Superior temporal gyrus (tissue), 1 donor: Measurements from ENCODE around the gene PHYHIPL.
"Not testable (repeated sequence)": the region's sequence is repeated elsewhere in the genome, so short reads cannot be mapped to it uniquely, and the experiment has no call there.

Experiments used
- DNase-seq: peaks from one replicate; pipeline ENCODE4 v3.0.0-alpha.2; 2016; ENCODE audit errors: extremely low spot score

Gene PHYHIPL

DNA sequence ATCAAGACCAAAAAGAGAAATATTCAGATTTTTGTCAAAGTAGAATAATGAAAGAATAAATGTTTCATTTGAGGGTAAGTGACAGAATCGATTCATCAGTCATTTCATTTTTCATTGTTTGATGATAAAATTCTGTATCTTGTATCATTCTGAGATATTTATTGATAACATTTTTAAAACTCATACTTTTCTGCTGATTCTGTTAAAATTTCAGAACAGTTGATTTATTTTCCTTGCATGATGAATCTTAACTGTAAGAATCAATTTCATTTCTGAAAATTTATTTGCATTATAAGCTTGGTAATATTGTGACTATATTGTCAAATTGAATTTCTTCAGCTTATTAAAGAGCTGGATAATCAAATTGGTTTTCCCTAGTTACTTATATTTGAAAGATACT, 13.9 kb downstream of the PHYHIPL start:
- DNase-seq = peak; percentile 8

DNA sequence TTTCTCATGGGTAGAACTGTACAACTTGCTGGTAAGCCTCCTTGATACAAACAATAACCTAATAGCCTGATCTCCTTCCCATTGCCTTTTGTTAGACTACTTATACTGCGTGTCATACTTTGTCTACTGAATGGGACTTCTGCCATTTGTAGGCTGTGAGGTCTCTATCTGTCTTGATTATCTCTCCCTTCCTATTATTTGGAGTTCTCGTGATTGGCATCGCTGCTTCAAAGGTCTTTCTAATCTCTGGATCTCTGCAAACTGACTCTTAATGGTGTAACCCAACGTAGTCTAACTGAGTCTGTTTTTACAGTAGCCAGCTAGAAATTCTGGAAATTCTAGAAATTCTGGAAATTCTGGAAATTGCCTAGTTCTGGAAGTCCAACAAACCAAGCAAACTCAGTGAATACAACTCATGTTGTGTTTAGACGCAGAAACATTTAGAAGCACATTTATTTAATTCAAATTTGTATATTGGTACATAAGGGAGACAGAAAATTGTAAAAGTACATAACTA, 29.8 kb downstream of the PHYHIPL start:
- DNase-seq = no peak

DNA sequence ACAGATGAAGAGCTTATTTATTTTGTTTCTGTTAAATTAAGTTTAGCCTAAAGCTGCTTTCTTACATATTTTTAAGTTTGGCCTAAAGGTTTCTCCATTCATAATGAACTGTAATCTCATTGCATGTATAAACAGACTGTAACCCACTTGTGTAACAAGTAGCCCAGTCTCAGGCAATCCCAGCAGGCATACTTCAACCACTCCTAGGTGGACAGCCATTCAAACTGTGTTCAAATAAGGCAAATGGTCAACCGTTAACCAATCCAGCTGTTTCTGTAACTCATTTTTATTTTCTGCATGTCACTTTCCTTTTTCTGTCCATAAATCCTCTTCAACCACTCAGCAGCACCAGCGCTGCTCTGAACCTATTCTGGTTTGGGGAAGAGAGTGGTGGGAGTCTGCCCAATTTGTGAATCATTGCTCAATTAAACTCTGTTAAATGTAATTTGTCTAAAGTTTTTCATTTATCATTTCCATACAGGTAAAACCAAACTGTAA, 35.9 kb downstream of the PHYHIPL start:
- no peak for DNase-seq

DNA sequence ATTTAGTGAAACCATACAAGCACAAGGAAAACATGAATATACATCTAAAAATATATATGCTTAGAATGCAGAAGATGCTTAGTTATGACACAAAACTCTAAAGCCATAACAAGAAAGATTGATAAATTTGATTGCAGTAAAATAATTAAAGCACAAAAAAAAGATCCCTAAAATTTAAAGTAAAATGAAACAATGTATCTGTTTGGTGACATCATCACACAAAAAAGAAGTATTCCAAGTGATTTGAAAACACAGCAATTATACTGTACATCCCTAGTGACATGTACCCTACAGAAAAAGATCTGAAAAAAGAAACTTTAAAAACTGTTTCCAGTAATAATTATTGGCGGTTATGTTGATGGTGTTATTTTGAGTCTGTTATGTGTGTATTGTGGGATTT, 37.7 kb downstream of the PHYHIPL start:
- no peak for DNase-seq

DNA sequence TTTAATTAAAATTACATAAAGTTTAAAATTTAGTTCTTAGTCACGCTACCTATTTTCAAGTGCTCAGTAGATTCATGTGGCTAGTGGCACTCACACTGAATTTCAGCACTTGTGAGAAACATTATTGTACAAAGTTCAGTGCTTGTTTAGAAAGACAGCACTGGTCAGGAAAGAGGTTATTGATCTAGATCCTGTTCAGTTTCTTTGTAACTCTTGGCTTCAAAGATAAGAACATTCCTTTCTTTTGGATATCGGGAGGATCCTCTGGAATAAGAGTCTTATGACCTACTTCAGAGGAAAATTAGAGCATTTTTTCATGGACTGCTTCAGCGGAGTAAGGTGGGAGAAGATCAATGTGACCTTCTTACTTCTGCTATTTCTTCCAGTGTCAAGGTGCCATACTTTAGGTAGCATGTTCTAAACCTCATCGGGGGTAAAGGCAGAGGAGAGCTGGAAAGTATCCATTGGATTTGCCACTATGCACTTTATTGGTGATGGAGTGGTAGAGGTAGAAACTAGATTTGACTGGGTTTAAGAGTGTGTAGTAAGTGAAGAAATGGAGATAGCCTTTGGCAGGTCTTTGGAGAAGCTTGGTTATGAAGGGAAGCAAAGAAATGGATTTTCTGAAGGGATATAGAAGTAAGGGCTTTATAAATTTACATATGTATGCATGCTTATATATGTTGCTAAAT, 39.9 kb downstream of the PHYHIPL start:
- no peak for DNase-seq

DNA sequence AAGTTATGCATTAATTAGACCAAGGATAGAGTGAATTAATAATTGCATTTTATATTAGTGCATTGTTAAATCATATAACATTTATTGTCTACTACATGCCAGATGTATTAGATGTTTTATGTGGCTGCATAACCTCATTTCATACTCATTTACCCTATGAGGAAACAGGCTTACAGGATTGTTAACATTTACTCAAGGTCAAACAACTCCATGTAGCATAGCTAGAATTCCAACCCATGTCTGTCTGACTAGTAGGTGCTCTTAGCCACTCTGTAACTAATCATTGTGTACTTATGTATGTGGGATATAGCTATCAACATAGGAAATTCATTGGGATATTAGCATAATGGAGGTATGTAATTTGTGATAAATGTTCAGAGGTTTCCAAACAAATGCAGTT, 46.3 kb downstream of the PHYHIPL start:
- no peak for DNase-seq

DNA sequence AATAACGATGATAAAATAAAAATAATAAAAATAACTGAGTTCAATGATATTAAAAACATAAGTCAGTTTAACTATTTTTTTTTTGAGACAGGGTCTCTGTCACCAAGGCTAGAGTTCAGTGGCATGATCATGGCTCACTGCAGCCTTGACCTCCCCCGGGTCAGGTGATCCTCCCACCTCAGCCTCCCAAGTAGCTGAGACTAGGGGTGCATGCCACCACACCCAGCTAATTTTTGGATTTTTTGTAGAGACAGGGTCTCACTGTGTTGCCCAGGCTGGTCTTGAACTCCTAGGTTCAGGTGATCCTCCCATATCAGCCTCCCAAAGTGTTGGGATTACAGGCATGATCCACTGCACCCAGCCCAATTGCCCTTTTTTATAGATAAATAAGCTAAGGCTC, 47.2 kb downstream of the PHYHIPL start:
- not testable (repeated sequence) for DNase-seq

DNA sequence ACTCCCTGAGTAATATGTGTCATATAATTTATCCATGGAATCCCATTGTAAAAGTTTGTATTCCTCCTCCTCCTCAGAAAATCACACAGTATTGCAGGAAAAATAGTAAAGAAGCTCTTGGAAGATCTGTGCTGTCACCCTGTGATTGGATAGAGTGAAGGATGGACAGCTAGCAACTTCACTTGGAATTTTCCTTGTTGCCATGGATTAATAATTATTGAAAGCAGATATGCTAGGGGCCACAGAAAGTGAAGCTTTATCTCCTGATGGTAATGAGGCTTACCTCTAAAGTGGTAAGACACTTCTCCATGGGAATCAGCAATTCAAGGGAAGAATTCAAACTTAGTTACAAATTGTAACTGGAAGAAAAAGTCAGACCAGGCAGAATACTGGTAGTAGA, 48.8 kb downstream of the PHYHIPL start:
- no peak for DNase-seq

DNA sequence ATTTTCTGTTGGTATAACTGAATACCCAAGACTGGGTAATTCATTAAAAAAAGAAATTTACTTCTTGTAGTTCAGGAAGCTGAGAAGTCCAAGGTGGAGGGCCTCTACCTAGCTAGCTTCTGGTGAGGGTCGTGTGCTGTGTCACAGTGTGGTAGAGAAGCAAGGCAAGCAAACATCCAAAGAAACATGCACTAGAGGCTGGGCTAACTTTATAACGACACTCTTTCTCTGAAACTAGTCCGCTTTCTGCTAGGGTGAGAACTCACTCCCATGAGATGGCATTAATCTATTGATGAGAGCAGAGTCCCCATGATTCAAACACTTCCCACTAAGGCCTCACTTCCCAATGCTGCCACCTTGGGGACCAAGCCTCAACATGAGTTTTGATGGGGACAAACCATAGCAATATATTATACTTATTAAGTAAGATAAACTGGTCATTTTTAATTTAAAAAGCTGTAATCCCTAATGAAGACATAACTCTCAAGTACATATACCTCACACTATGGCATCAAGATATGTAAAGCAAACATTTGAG, 50.8 kb downstream of the PHYHIPL start:
- no peak for DNase-seq

DNA sequence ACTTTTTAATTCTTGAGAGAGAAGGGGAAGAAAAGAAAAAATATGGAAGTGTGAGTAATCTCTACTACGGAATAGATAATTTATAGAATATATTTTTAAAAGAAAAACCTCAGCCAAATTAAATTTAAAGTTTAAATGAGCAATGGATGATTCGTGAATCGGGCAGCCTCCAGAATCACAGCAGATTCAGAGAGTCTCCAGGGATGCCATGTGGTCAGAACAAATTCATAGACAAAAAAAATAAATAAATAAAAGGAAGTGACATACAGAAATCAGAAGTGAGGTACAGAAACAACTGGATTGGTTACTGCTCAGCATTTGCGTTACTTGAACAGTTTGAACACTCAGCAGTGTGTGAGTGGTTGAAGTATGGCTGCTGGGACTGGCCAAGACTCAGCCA, 53.0 kb downstream of the PHYHIPL start:
- no peak for DNase-seq

DNA sequence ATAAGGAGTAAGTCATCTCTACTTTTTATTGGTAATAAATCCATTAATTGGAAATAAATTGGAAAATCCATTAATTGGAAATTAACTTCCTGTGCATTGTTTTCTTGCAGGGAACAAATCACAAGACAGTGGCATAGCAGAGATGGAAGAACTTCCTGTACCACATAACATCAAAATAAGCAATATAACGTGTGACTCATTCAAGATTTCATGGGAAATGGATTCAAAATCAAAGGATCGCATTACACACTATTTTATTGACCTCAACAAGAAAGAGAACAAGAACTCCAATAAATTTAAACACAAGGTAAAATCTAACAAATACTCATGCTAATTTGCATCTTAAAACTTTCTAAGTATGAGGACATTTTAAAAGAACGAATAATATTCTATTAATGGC, 57.8 kb downstream of the PHYHIPL start:
- DNase-seq = no peak

DNA sequence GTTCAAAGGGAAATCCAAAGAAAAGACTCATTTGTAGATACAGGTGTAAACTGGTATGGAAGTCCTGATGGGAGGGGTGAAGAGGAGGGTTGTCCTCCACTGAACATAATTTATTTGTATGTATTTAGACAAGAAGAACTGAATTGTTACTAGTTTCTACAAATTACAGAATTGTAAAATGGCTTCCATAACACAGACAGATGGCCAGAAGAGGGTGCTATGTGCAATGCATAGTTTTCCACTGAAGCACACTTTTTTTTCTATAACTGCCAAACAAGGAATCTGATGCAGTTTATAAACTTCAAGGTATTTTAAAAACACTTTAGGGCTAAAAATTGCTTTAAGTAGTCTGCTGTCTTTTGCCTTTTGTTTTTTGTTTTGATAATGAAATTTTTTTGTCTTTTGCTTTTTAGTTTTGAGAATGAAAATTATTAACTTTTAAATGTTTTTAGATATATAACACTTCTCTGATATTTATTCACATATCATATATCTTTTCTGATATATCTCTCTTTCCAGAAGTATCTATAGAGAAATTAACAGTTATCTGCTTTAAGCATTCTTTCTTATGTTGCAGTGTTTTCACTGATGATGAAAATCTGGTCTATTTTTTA, 58.5 kb downstream of the PHYHIPL start:
- peak; percentile 81 for DNase-seq

DNA sequence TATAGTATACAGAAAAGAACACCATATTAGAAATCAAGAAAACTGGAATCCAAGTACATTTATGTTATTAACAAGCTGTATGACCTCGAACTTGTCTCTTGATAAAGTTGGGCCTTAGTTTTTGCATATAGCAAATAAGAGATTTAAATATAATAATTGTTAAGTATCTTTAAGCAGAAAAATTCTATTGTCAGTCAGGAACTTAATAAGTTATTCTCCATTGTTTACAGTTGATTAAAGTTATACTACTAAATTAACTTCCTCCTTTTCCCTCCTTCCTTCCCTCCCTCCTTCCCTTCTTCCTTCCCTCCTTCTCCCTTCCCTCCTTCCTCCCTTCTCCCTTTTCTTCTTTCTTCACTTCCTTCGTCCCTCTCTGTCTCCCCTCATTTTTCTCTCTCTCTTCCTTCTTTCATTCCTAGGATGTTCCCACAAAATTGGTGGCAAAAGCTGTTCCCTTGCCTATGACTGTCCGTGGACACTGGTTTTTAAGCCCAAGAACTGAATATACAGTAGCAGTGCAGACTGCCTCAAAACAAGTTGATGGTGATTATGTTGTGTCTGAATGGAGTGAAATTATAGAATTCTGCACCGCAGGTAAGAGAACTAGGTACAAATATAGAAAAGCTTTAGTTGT, 59.7 kb downstream of the PHYHIPL start:
- DNase-seq = no peak

DNA sequence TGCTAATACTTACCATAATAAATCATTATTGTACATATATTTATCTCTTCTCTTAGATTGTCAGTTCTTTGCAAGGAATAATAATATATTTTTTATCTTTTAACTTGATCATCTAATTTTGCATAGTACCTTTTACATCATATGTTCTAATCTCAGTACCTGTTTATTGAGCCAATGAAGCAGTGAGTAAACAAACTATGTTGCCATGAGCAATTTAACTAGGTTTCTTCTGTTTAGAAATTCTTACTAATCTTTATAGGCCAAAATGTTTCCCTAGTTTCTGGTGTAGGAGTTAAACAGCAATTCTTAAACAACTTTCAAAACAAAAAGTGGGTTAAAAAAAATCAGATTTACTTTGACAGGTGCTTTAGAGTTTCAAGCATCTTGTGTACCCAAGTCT, 61.3 kb downstream of the PHYHIPL start:
- no peak for DNase-seq

DNA sequence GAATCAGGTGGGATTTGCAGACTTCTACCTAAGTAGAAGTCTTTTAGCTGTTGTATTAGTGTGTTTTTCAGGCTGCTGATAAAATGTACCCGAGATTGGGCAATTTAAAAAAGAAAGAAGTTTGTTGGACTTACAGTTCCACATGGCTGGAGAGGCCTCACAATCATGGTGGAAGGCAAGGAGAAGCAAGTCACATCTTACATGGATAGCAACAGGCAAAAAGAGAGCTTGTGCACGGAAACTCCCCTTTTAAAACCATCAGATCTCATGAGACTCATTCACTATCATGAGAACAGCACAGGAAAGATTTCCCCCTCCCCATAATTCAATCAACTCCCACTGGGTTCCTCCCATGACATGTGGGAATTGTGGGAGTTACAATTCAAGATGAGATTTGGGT, 62.7 kb downstream of the PHYHIPL start:
- not testable (repeated sequence) for DNase-seq

DNA sequence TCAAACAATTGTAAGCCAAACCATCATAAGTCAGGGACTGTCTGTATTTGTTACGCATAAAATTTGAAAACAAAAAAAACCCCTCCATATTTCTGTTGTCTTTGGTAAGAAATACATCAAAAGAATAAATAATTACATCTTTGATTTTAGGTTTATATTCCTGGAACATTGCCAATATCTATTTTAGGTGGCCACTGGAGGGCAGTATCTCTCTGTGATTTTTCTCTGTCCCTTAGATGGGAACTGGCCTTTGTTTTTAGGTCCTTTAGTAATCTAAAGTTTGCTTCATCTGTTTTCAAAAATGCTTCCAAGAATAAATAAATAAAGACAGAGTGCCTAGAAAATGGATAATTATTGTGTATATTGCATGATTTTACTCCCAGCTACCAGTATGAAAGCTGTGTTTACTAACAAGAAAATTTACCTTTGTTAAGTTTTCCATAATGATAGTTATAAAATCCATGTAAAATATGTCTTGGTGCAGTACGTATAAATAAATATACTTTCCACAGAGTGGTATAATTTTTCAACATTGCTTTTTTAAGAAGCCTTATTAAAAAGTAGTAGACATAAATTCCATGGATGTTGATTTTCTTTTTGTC, 64.2 kb downstream of the PHYHIPL start:
- peak; percentile 90 for DNase-seq

DNA sequence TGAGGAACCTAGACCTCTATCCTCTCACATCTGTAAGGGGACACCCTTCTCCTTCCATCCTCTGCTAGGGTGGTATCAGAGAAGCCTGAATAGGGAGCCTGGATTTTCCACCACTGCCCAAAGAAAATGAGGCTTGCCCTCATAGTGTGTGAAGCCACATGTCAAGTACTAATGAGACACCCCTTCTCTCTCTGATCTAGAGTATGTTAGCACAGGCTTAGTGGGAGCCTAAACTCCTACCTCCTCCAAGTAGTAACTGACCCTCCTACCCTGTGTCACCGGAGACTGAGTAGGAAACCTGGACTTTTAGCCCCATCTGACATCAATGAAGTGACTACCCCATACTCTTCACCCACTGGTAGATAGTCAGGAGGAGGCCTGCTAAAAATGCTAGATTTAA, 65.6 kb downstream of the PHYHIPL start:
- DNase-seq = no peak

DNA sequence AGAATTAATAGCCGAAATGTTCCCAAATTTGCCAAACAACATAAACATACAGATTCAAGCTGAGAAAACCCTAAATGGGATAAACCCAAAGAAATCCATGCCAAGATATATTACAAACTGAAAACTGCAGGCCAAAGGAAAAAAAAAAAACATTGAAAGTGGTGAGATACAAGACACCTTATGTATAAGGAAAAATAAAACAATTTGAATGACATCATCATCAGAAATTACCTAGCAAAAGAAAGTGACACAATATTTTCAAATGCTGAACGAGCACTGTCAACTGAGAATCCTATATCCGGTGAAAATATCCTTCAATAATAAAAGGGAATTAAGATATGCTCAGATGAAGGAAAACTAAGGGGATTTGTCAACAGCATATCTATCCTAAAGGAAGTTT, 66.5 kb downstream of the PHYHIPL start:
- no peak for DNase-seq

DNA sequence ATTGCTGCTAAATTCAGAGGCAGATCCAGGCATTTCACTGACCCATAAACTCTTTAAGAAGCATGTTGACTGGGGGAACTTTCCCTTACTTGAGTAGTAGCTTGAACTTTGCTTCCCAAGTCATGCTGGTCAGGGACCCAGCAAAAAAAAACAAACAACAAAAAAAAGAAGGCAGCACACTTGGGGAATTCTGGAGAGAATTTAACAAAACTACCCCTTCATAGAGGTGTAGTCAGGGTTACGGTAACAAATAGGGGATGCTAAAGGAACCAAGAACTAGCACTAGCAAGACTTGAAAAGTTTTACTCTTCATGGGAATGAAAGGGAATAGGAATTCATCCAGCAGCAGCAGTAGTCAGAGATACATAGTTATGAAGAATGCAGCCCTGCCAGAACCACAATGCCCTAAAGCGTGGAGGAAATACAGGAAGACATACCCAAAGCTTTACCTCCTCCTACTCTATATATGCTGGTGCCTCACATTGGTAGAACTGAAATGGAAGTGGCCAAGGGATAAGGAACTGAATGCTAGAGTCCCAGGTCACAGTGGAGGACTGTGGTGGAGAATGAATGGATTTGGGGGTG, 67.3 kb downstream of the PHYHIPL start:
- DNase-seq = no peak

DNA sequence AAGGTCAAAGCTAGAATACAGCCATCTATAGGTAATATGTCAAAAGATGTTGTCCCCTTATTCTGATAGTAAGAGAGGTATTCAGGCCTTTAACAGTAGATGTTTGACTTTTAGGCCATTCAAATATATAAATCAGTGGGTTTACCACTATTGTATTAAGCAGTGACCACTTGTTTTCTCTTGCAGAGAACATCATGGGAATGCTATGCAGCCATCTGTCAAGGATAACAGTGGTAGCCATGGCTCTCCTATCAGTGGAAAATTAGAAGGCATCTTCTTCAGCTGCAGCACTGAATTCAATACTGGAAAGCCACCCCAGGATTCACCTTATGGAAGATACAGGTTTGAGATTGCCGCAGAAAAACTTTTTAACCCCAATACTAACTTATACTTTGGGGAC, 68.4 kb downstream of the PHYHIPL start:
- no peak for DNase-seq

DNA sequence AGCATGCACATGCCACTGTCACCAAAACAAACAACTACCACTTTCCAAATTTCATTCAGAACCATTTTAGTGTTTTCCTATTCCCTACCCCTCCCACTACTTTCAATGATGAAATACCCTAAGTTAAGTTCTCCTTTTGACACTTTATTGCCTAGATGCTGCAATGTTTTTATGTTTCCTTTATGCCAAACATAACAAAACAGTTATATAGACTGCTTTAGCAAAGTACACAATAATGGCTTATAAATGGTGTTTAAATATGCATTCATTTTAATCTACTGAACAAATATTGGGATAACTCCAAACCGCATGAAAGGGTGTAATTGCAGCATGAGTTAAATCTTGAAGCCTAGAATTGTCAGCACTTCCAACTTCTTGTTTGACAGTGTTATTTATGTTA, 69.2 kb downstream of the PHYHIPL start:
- no peak for DNase-seq

DNA sequence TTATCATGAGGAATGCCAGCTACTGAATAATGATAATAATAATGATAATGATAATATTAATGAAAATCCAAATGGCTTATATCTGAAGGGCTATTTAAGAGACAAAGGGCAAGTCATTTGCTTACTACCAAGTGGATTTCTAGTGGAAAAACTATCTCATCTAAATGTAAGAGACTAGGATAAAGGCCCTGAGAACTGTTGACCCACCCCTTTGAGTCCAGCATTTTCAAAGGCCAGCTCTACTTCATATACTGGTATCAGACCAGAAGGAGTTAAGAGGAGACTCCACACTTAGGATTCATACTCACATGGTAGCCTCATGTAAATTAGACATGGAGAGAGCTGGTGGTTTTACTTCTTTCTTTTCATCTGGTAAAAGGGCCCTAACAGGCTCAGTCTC, 76.0 kb downstream of the PHYHIPL start:
- DNase-seq = no peak
